IPS-NIHi7 (cell line): ENCODE data around the gene LEMD1.
"Not testable (repeated sequence)": the region's sequence is repeated elsewhere in the genome, so short reads cannot be mapped to it uniquely, and the experiment has no call there.

Source experiments
- DNase-seq: peaks from one replicate; pipeline ENCODE4 v3.0.0; 2012; ENCODE audit warnings: mixed read lengths; ENCODE audit errors: extremely low spot score

The LEMD1 gene

GRCh38 chr1:205430696-205431305 is 8.9 kb upstream of the LEMD1 start:
- peak; percentile 80 for DNase-seq

GRCh38 chr1:205429762-205430695 is 8.2 kb upstream of the LEMD1 start:
- no peak for DNase-seq

DNA sequence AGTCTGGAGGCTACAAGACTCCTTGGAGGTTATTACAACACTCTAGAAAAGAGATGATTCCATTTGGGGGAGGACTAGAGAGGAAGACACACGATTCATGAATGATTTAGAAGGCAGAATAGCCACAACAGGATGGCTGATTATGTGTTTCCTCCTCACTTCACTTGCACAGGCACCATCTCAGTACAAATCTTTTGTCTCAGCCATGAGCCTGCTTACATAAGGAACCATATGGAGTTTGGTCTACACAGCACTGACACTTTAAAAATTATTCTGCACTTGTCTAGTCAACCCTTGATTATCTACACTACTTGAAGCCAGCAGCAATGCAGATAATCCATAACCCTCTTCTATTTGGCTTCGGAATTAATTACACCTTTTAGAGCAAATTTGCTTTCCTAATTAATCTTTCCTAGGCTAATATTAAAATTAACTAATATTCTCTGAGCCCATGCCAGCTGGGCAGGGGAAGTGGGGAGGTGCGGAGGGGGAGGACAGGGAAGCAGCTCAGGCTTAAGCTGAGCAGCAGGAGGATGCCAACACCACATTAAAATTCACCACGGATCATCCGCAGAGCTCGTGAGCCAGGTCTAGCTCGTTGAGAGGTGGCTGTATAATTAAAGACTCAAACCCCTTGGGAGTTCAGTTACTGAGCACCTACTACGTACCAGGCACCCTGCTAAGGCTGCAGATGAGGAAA is 3.2 kb upstream of the LEMD1 start:
- no peak for DNase-seq

DNA sequence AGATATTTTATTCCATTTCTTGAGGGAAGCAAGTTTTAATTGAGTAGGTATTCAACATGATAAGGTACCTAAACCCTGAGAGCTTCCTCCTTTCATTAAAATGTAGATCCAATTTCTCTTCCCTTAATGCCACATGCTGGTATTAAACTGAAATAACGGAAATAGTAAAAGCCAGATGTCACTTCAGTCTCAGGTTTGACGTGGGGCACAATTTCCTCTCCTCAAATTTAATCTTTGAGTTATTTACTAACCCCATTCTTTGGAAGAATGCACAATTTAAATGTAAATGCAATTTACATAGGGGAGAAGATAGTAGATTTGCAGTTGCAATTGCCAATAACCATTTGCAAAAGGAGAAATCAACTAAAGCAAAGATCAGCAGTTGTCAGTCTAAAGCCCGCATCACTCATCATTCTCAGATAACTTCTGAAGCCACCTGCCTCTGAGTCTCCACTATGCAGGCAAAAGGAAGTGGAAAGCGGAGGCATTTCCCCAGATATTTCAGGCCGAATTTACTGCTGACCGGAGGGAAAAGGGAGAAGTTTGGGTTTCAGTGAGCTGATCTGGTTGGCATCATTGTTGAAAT is 2.1 kb upstream of the LEMD1 start:
- no peak for DNase-seq

GRCh38 chr1:205422993-205423642 is 1.3 kb upstream of the LEMD1 start:
- DNase-seq: no peak

DNA sequence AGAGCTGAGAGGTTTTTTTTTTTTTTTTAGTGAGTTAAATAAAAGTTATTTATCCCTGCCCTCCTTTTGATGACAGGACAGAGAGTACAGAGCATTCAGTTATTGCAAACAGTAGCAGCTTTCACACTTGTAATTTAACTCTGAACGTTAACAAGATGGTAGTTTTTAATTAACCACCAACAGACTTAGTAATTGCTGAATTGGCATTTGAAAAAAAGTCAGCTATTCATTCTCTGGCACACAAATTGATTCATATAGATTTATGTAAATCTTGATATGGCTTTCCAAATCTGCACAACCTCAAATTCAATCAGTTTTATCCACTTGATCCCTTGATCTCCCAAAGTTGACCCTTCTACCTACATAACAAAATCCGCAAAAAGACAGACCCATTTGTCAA is 918 bp downstream of the LEMD1 start:
- no peak for DNase-seq

DNA sequence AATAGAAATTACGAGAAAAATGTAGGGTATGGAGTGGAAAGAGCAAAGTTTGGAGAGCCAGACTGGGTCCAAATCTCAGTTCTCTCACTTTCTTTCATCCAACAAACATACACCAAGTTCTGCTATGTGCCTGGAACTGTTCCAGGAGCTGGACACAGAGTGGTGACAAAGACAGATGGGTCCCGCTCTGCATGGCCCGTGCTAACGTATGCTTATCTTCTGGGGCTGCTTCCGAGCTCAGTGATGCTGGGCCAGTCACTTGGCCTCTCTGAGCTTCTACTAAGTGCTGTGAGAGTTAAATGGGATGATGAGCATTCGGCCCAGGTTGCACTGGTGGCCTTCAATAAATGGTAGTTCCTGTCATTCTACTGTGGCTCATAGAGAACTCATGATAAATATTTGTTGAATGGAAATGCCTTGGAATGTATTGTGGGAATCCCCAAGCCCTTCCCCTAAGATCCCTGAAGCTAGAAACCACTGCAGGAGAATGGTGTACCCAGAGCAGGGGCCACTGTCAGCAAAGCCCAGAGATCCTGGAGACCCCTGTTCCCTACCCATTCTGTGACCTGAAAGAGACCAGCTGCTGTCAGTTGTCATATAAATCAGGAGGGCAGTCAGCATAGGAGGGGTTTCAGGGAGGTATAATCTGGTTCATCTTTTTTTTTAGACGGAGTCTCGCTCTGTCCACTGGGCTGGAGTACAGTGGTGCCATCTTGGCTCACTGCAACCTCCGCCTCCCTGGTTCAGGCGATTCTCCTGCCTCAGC is 3.8 kb downstream of the LEMD1 start:
- no peak for DNase-seq

DNA sequence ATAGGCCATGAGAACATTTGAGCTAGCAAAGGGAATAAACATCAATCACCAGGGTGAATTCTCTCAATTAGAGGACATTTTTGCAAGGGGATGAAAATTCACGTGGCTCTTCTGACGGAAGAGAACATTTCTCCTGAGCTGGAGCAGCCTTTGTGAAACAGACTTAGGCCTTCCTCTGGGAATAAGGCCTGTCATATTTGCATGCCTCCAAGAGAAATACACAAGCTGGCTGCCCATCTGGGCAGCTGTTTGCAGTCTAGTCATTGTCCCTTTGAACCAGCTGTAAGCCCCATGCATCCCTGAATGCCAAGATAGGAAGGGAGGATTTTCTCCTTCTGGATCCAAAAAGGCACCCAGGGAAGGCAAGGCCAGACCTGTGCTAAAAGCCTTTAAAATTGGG is 5.5 kb downstream of the LEMD1 start:
- no peak for DNase-seq

GRCh38 chr1:205410581-205411298 is 11.1 kb downstream of the LEMD1 start:
- no peak for DNase-seq

DNA sequence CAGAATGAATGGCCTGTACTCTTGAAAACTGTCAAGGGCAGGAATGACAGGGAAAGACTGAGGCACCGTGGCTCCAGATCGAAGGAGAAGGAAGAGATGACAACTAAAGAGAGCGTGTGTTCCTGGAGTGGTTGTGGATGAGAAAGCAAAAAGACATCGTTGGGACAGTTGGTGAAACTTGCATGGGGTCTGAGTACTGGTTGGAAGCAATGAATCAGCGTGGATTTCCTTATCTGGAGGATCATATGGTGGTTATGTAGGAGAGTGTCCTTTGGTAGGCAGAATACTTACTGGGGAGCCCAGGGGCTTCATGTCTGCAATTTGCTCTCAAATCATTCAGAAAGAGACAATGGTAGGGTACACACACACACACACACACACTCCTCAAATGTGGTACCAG is 13.9 kb downstream of the LEMD1 start:
- DNase-seq: no peak

DNA sequence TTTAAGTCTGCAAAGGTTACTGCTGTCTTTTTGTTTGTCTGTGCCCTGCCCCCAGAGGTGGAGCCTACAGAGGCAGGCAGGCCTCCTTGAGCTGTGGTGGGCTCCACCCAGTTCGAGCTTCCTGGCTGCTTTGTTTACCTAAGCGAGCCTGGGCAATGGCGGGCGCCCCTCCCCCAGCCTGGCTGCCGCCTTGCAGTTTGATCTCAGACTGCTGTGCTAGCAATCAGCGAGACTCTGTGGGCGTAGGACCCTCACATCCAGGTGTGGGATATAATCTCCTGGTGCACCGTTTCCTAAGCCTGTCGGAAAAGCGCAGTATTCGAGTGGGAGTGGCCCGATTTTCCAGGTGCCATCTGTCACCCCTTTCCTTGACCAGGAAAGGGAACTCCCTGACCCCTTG is 15.6 kb downstream of the LEMD1 start:
- DNase-seq: not testable (repeated sequence)

DNA sequence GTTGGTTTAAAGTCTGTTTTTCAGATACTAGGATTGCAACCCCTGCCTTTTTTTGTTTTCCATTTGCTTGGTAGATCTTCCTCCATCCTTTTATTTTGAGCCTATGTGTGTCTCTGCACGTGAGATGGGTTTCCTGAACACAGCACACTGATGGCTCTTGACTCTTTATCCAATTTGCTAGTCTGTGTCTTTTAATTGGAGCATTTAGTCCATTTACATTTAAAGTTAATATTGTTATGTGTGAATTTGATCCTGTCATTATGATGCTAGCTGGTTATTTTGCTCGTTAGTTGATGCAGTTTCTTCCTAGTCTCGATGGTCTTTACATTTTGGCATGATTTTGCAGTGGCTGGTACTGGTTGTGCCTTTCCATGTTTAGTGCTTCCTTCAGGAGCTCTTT is 17.4 kb downstream of the LEMD1 start:
- DNase-seq: not testable (repeated sequence)

- no peak for DNase-seq
Observed at GRCh38 chr1:205398586-205398985, 23.3 kb downstream of the LEMD1 start.

- peak; percentile 84 for DNase-seq
Observed at GRCh38 chr1:205396967-205397616, 24.8 kb downstream of the LEMD1 start.

DNA sequence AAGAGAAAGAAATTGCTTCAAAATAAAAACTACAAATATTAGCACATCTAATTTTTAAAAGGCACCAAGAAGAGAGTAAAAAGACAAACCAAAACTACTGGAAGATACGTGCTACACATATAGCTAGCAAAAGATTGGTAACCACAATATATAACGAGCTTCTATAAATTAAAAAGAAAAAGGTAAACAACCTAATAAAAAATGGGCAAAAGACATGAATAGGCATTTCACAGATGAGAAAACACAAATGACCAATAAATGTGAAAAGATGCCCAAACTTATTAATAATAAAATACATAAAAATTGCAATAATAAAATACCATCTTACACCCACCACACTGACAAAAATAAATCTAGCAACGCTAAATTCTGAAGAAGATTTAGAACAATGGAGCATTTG is 26.2 kb downstream of the LEMD1 start:
- DNase-seq: no peak

DNA sequence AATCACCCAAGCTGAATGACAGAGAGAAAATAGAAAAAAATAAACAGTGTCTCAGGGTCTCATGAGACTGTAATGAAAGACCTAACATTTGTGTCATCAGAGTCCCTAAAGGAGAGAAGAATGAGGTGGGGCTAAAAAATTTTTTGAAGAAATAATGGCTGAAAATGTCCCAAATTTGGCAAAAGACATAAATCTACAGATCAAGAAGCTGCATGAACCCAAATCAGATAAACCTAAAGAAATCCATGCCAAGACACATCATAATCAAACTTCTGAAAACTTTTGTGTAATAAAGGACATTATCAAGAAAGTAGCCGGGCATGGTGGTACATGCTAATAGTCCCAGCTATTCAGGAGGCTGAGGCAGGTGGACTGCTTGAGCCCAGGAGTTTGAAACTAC is 29.2 kb downstream of the LEMD1 start:
- no peak for DNase-seq

- DNase-seq: no peak
Observed at GRCh38 chr1:205391386-205391785, 30.5 kb downstream of the LEMD1 start.

- DNase-seq: no peak
Observed at GRCh38 chr1:205387845-205388244, 34.0 kb downstream of the LEMD1 start.

DNA sequence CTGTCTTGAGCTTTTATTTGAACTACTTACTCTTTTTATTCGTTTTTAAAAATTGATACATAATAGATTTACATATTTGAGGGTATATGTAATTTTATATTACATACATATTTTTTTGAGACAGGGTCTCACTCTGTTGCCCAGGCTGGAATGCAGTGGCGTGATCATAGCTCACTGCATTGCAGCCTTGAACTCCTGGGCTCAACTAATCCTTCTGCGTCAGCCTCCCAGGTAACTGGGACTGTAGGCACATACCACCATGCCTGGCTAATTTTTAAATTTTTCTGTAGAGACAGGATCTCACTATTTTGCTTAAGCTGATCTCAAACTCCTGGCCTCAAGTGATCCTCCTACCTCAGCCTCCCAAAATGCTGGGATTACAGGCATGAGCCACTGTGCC is 38.9 kb downstream of the LEMD1 start:
- not testable (repeated sequence) for DNase-seq

- no peak for DNase-seq
Observed at GRCh38 chr1:205382561-205382960, 39.3 kb downstream of the LEMD1 start.
